ENCODE data around the gene ACTC1.
"Not testable (repeated sequence)": the region's sequence is repeated elsewhere in the genome, so short reads cannot be mapped to it uniquely, and the experiment has no call there.

ACTC1 gene

GRCh38 chr15:34795267-34796081 lies at the start of gene ACTC1:
Gene ACTC1 (minus strand): TSS chr15:34795549. CDS start chr15:34794808, 741 bp downstream.
- no peak for DNase-seq

- no peak for DNase-seq
Observed at GRCh38 chr15:34841262-34841725, 45.9 kb upstream of the ACTC1 start.

- DNase-seq, result no peak
Observed at GRCh38 chr15:34838282-34838681, 42.9 kb upstream of the ACTC1 start.

GRCh38 chr15:34837246-34838016 lies 42.1 kb upstream of the ACTC1 start:
- DNase-seq, result no peak

- DNase-seq, result no peak
Observed at GRCh38 chr15:34828145-34828911, 33.0 kb upstream of the ACTC1 start.

- no peak for DNase-seq
Observed at GRCh38 chr15:34821831-34822230, 26.5 kb upstream of the ACTC1 start.

GRCh38 chr15:34820110-34820509 lies 24.8 kb upstream of the ACTC1 start:
- no peak for DNase-seq

GRCh38 chr15:34818526-34818925 lies 23.2 kb upstream of the ACTC1 start:
- no peak for DNase-seq

GRCh38 chr15:34815836-34816235 lies 20.5 kb upstream of the ACTC1 start:
- DNase-seq, result no peak

GRCh38 chr15:34813446-34814190 lies 18.3 kb upstream of the ACTC1 start:
- no peak for DNase-seq

- DNase-seq, result not testable (repeated sequence)
Observed at GRCh38 chr15:34812868-34813365, 17.6 kb upstream of the ACTC1 start.

GRCh38 chr15:34812369-34812768 lies 17.0 kb upstream of the ACTC1 start:
- no peak for DNase-seq

GRCh38 chr15:34810443-34811129 lies 15.2 kb upstream of the ACTC1 start:
- DNase-seq, result no peak

- no peak for DNase-seq
Observed at GRCh38 chr15:34809186-34809585, 13.8 kb upstream of the ACTC1 start.

- DNase-seq, result no peak
Observed at GRCh38 chr15:34808016-34808415, 12.7 kb upstream of the ACTC1 start.

- not testable (repeated sequence) for DNase-seq
Observed at GRCh38 chr15:34807241-34807640, 11.9 kb upstream of the ACTC1 start.

GRCh38 chr15:34804776-34805175 lies 9.4 kb upstream of the ACTC1 start:
- no peak for DNase-seq

GRCh38 chr15:34804113-34804512 lies 8.8 kb upstream of the ACTC1 start:
- DNase-seq, result no peak

- no peak for DNase-seq
Observed at GRCh38 chr15:34802803-34803750, 7.7 kb upstream of the ACTC1 start.

GRCh38 chr15:34802371-34802770 lies 7.0 kb upstream of the ACTC1 start:
- DNase-seq, result no peak

All from NCI-H2029 treated with DMSO at 0.1 percent for 48 hours (cell line).